Measurements from ENCODE around the gene LRMDA.

DNA sequence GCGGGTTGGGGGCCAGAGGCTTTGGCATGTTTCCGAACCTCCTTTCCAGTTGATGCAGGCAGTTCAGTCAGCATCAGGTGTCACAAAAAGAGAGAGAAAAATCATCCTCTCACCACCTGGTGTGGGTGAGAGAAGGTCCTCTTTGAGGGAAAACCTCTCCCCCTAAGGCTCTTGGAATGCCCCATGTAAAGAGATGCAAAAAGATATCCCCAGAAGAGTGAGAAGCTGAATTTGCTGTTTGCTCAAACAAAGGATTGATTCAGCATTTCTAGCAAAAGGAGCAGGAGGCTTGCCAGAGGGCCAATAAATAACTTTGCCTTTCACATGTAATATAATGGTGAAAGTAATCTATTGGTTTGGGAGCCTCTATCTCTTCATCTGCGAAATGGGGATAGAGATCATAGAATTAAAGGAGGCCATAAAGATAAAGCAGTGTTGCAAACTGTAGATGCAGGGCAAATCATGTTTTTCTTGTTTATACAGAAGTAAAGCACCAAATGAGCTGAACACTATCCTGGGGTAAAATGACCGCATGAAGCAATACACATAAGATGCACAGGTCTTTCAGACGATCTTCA, 425.9 kb downstream of the LRMDA start:
- TF ChIP-seq, protein P1, sequence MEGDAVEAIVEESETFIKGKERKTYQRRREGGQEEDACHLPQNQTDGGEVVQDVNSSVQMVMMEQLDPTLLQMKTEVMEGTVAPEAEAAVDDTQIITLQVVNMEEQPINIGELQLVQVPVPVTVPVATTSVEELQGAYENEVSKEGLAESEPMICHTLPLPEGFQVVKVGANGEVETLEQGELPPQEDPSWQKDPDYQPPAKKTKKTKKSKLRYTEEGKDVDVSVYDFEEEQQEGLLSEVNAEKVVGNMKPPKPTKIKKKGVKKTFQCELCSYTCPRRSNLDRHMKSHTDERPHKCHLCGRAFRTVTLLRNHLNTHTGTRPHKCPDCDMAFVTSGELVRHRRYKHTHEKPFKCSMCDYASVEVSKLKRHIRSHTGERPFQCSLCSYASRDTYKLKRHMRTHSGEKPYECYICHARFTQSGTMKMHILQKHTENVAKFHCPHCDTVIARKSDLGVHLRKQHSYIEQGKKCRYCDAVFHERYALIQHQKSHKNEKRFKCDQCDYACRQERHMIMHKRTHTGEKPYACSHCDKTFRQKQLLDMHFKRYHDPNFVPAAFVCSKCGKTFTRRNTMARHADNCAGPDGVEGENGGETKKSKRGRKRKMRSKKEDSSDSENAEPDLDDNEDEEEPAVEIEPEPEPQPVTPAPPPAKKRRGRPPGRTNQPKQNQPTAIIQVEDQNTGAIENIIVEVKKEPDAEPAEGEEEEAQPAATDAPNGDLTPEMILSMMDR (IDR thresholded peaks at IDR 0.05) = no peak
- no peak for TF ChIP-seq POLR2A (IDR thresholded peaks at IDR 0.05)
- no peak for TF ChIP-seq POLR2AphosphoS5 (IDR thresholded peaks at IDR 0.05)

Measured in sigmoid colon (tissue), 4 donors.